Umbilical cord (tissue), 2 donors: ENCODE measurements around the gene MPO. TPM values are rescaled to one million over a fixed set of nuclear protein-coding genes. Genes with fewer than 3 reads are reported as not detected.

ENCODE experiments used
- DNase-seq: peaks from one replicate; pipeline ENCODE4 v3.0.0-alpha.2; 2015; ENCODE audit warnings: low spot score
- total RNA-seq: library from RNA; depleted of rRNA; stranded (reverse); fragments of >200 nt; gene quantifications from one replicate; pipeline ENCODE4 v1.2.3, GENCODE V29; 2014; ENCODE audit warnings: low replicate concordance; ENCODE audit not compliant: insufficient read depth

Gene MPO
- total RNA-seq, 1 donor from 2014 or later, result not detected

GRCh38 chr17:58306131-58306951 lies 25.6 kb upstream of the MPO start:
- DNase-seq, result no peak

- DNase-seq, result no peak
Measured at GRCh38 chr17:58305626-58306025, 24.9 kb upstream of the MPO start.

DNA sequence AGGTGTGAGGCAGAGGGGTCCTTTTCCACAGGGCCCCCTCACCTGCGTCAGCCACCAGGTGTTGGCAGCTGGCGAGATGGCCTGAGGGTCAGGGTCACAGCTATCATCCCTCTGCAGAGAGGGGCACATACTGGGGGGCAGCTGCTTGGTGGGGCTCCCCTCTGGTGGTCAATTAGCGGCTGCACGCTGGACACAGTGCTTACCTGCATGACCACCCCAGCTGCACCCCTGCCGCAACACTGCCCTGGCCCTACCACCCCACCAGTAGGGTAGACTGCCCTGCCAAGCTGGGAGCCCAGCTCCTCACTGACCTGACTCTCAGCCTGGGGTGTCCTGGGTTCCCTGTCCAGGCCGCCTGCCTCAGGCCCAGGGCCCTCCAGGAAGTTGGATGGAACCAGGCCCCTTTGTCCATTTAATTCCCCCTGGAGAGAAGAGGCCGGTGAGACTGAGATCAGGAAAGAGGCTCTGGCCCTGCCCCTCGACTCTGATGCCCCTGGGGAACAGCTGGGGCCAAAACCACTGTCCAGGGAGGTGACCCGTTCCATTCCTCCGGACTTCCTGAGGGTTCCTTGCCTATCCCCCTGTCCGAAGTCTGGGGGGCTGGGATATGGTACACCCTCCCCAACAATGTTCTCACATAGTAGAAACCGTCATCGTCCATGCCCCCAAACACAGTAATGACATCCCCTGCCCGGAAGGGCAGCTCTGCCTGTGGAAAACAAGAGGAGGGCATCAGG lies 24.2 kb upstream of the MPO start:
- no peak for DNase-seq

GRCh38 chr17:58303971-58304749 lies 23.4 kb upstream of the MPO start:
- DNase-seq, result no peak

- no peak for DNase-seq
Measured at GRCh38 chr17:58302919-58303585, 22.3 kb upstream of the MPO start.

GRCh38 chr17:58302171-58302918 lies 21.6 kb upstream of the MPO start:
- DNase-seq, result no peak

DNA sequence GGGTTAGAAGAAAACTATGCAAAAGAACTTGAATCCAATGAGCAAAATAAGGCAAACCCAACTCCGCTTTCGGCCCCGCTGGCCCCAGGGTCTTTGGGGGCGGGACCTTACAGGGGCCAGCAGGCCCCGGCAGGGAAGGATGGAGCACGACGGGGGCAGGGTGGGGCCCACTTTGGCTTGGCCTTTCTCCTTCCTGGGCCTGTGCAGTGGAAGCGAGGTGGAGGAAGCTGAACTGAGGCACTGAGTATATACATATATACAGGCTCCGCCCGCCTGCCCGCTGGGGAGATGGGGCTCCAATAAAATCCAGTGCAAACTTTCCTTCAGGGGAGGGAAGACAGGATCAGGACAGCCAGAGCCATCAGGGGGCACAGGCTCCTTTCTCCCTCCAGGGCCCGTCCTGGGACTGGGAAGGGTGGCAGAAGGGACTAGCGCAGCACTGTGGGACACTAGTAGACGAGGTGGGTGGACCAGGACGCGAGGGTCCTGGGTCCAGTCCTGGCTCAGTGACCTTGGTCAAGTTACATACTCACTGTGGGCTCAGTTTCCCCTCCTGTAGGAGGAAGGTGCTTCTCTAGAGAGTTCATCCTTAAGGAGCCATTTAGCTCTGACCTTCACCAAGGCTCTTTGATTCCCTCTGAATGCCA lies 20.9 kb upstream of the MPO start:
- no peak for DNase-seq

GRCh38 chr17:58300336-58300735 lies 19.6 kb upstream of the MPO start:
- no peak for DNase-seq

DNA sequence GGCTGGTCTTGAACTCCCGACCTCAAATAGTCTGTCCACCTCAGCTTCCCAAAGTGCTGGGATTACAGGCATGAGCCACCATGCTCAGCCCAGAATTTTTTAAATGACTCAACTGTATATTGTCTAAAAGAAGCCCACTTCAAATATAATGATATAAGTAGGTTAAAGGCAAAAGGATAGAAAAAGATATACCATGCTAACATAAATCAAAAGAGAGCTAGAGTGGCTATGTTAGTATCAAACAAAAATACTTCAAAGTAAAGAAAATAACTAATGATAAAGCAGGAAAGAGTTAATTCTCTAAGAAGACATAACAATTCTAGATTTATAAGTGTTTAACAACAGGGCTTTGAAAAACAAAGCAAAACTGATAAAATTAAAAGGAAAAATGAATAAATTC lies 13.3 kb upstream of the MPO start:
- DNase-seq, result no peak

DNA sequence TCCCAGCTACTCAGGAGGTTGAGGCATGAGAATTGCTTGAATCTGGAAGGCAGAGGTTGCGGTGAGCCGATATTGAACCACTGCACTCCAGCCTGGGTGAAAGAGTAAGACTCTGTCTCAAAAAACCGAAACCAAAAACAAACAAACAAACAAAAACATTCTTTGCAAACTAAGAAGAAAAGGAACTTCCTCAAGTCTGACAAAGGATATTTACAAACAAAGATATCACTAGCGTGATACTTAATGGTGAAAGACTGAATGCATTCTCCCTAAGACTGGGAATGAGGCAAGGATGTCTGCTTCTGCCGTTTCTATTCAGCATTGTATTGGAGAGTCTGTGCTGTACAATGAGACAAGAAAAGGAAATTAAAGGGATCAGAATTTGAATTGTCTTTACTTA lies 10.5 kb upstream of the MPO start:
- DNase-seq, result no peak

- no peak for DNase-seq
Measured at GRCh38 chr17:58289869-58290268, 9.1 kb upstream of the MPO start.

DNA sequence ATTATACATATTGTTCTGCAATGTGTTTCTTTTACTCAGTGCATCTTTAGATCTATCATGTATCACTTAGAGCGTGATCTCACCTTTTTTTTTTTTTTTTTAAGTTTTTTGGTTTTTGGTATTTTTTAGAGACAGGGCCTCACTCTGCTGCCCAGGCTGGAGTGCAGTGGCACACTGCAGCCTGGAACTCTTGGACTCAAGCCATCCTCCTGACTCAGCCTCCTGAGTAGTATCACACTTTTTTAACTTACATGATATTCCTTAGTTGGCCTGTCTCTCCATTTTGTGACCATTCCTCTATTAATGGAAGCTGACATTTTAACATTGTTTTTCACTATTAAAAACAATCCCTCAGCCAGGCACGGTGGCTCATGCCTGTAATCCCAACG lies 4.7 kb upstream of the MPO start:
- no peak for DNase-seq

DNA sequence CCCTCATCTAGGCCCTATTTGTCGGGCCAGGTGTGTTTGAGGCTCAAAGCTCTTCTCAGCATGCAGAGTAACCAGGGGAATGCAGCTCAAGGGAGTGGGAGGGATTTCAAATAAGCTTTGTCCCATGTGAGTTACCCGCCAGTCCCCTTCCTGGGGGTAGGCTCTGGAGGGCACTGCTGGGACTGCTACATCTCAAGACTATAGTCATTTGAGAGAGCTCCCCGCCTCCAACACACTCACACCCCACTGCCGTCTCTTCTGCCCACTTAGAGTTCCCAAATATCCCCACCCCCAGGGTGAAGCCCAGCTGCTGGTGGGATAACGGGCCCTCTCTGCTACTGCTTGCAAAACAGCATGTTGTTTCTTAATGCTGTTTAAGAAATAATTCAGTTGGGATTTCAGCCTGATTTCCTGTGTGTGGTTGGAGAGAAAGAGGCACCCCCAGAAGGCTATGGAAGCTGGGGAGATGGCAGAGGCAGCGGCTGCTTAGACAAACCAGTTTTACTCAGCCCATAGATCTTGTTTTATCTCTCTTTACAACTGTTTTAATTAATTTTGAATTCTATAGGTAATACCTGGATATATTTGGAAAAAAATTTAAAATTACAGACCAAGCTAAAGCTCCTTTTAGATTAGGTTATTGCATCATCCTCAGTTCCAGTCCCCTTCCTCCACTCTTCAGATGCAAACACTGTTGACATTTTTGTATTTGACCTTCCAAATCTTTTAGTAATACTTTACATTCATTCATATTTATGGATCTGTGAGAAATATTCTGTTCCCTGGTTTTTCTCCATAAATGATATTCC lies 4.1 kb upstream of the MPO start:
- DNase-seq, result no peak

DNA sequence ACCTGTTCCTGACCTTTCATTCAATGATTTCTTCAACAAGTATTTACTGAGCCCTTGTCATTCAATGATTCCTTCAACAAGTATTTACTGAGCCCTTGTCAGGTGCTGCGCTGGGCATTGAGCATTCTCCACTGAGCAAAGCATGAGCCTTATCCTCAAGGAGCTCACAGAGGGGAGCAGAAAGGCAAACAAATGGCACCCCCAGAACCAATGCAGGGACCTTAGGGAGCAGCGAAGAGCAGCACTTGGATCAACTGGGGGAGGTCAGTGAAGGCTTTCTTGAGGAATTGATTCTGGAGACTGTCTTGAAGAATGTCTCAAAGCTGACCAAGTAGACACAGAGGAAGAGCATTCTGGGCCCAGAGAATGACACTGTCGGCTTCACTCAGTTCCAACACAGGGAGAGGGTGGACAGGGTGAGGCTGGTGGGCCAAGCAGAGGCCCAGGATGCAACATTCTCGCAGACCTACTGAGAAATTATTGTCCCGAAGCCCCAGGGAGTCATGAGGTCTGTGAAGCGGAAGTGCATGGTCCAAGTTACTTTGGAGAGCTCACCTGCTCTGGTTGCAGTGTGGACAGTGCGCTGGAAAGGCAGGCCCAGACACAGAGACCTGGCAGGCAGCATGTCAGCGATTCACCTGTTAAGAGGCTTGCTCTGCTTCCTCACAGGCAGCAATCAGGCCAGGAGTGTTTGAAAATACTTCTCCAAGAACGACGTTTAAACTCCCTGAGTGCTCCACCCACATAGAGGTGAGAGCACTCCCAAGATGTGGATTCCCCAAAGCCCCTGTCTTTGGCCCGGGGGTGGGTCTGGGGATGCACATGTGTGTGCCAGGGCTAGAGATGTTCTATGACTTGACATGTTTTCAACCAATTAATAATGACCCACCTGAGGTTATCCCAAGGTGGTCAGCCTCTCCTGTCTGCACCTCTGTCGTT lies 3.2 kb upstream of the MPO start:
- no peak for DNase-seq

GRCh38 chr17:58282442-58282841 lies 1.7 kb upstream of the MPO start:
- no peak for DNase-seq

DNA sequence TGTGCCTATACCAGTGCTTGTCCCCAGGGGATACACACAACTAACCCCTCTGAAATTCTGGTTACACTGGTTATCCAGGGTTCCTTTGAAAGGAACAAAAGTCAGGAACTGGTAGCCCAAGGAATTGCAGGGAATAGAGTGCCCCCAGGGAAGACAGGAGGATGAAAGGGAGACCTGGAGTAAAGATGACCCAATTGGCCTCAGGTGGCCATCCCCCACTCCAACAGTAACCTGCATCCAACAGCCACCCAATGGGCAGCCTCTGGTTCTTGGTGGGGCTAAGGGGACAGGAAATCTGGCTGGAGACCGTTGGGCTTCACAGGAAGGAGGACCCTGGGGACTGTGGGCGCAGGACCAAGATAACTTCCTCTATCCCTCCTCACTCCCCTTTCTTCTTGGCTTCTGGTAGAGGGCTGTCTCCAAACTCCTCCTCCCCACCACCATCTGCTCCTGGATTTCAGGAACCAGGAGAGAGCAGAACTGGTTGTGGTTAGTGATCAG lies 826 bp upstream of the MPO start:
- DNase-seq, result no peak

DNA sequence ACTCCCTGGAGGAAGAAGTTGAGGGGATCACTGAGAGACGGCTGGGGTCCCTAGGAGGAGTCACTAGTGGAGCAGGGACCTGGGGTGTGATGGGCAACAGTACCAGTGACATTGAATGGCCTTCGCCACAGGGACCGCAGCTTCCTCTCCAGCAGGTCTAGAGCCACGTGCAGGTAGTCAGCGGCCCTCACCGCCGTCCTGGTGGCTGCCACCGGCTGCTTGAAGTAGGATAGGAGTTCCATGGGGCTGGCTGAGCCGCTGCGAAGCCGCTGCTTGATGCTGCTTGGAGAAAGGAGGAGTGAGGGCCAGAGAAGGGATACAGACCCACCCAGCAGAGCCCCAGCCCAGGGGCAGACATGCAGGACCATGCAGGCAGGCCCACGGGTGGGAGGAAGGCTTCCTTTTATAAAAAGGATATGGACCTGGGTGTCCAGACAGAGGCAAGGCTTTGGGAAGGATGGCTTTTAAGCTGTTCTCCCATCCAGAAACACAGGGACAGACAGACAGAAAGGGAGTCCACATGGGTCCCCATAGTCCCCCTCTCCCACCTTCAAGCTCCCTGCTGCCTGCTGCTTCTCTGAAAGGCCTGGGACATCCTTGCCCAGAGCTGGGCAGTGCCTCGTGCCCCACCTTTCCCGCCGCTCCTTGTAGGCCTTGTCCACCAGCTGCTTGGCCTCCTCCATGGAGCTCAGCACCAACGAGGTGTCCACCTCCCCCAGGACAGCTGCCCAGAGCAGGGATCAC lies 827 bp downstream of the MPO start:
- DNase-seq, result no peak
